ENCODE data around the gene DIDO1. TPM values are rescaled to one million over a fixed set of nuclear protein-coding genes. Genes with fewer than 3 reads are reported as not detected.

The DIDO1 gene
- polyA plus RNA-seq, 1 of the 3 experiments (the other 2 are of a cell fraction), result 14.7 TPM

- no peaks in the 10 kb centered on the region for H3K36me3 ChIP-seq (replicated peaks in 1 of 2; ENCODE audit: control insufficient read depth in 1 of 2, insufficient read depth in 2 of 2, low read length in 1 of 2)
- H3K9me3 ChIP-seq, result no peaks in the 10 kb centered on the region
- no peak overlapping the region for H3K27ac ChIP-seq (ENCODE audit: low read depth in 2 of 2, low read length in 1 of 2)
- DNase-seq, result no peak
- no peak overlapping the region for H3K9ac ChIP-seq
- 0 out of 2 replicates have a peak, but pooled peaks cover 2% of the 10 kb centered on the region for H4K20me1 ChIP-seq (ENCODE audit: insufficient read depth)
- no peak overlapping the region for H2AFZ ChIP-seq (ENCODE audit: low read depth)
- POLR2A ChIA-PET, result no interaction called here
- H3K4me2 ChIP-seq, result no peak overlapping the region
- H3F3A ChIP-seq (replicated peaks; ENCODE audit: insufficient read depth), result no peaks in the 10 kb centered on the region
- no peak for TF ChIP-seq FOXM1 (IDR thresholded peaks at IDR 0.05; ENCODE audit: low read depth)
- TF ChIP-seq ELF1 (IDR thresholded peaks at IDR 0.05), result no peak
- no peak for TF ChIP-seq RCOR1 (IDR thresholded peaks at IDR 0.05; ENCODE audit: low read length)
- TF ChIP-seq NFIC (IDR thresholded peaks at IDR 0.05; ENCODE audit: borderline replicate concordance), result no peak
- TF ChIP-seq CHD2 (IDR thresholded peaks at IDR 0.05; ENCODE audit: low read length, partially characterized antibody), result no peak
- no peak for TF ChIP-seq RFX5 (IDR thresholded peaks at IDR 0.05; ENCODE audit: low read length)
- no peak for TF ChIP-seq RAD21 (IDR thresholded peaks at IDR 0.05; ENCODE audit: low read length)
- TF ChIP-seq EP300 (IDR thresholded peaks at IDR 0.05; ENCODE audit: borderline replicate concordance in 1 of 2, low read depth in 1 of 2, low read length in 1 of 2), result no peak
- no peak for TF ChIP-seq TEAD4 (IDR thresholded peaks at IDR 0.05; ENCODE audit: borderline replicate concordance, insufficient read depth)
- TF ChIP-seq PBX3 (IDR thresholded peaks at IDR 0.05), result no peak
- no peak for TF ChIP-seq CTCF (IDR thresholded peaks at IDR 0.05)
- TF ChIP-seq MEF2A (IDR thresholded peaks at IDR 0.05; ENCODE audit: borderline replicate concordance, low read depth), result no peak
- no peak for TF ChIP-seq ZBTB33 (IDR thresholded peaks at IDR 0.05; ENCODE audit: borderline replicate concordance, low read depth)
- no peak for TF ChIP-seq USF2 (IDR thresholded peaks at IDR 0.05; ENCODE audit: borderline replicate concordance, low read depth, low read length)
- TF ChIP-seq SIN3A (IDR thresholded peaks at IDR 0.05; ENCODE audit: borderline replicate concordance, low read depth, low read length), result no peak
- TF ChIP-seq FOSL2 (IDR thresholded peaks at IDR 0.05; ENCODE audit: borderline replicate concordance, low read depth), result no peak
- TF ChIP-seq GATA2 (CRISPR knock-in tag; IDR thresholded peaks at IDR 0.05), result no peak
- H3K79me2 ChIP-seq (ENCODE audit: insufficient read depth), result no peaks in the 10 kb centered on the region
- no peak overlapping the region for H3K4me3 ChIP-seq (ENCODE audit: low read depth in 2 of 2, low read length in 1 of 2)
- H3K4me1 ChIP-seq (ENCODE audit: control insufficient read depth in 1 of 2, insufficient read depth in 2 of 2, low read depth in 1 of 2, low read length in 1 of 2), result peaks cover 0 to 3% of the 10 kb centered on the region in 2 experiments; a peak in 1 of 4 replicates
- H3K27me3 ChIP-seq (ENCODE audit: insufficient read depth), result 0 out of 2 replicates have a peak, but pooled peaks cover 11% of the 10 kb centered on the region
- CTCF ChIA-PET, result interaction anchor here (1.0 to 1.1 kb wide), 2 partner anchors 17 to 259 kb away, joined by 3 read pairs; no protein-coding TSS in a partner anchor
- WGBS (ENCODE audit: low lambda C conversion rate), result 17% methylated on average over 2 of the region's 32 CpGs
- no peaks in the 10 kb centered on the region for H3K9me2 ChIP-seq
Measured at GRCh38 chr20:62963614-62964397, 37.5 kb upstream of the DIDO1 start.
